ENCODE measurements around the gene LYRM1. TPM values are rescaled to one million over a fixed set of nuclear protein-coding genes. Genes with fewer than 3 reads are reported as not detected.

LYRM1 gene
- polyA plus RNA-seq, 1 donor (not counting 4 experiments of a cell fraction or from before 2014, with no cell fraction given): 21.7 TPM

DNA sequence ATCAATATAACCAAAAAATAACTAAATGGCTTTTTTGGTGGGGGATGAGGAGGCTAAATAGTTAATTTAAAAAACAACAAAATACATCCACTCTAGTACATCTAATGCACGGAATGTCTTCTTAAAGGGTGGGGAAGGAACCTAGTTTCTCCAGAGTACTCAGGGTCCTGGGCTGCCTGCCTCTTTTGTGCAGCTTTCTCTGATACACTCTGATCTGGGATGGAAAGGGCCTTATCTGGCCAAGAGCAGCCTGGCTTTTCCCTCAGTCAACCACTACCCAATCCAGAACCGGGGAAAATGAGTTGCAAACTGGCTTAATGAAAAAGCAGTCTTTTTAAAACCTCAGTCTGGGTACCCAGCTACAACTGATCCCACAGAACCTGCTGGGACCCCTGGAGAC is 43.3 kb upstream of the LYRM1 start:
- Histone ChIP-seq H3K27me3 (ENCODE audit: control insufficient read depth, extremely low read depth, insufficient read depth, low read length) (no peaks in the 10 kb centered on the region), H3K27ac (ENCODE audit: control insufficient read depth, insufficient read depth, low read length) (no peak overlapping the region), H3K4me3 (ENCODE audit: control insufficient read depth in 2 of 3, extremely low read depth in 1 of 3, insufficient read depth in 2 of 3, low read depth in 1 of 3, low read length in 3 of 3) (no peak overlapping the region), H3K9me3 (ENCODE audit: control insufficient read depth, low read depth, low read length) (no peaks in the 10 kb centered on the region), H3K9ac (ENCODE audit: control insufficient read depth, extremely low read depth, insufficient read depth, low read length) (no peak overlapping the region), H3K36me3 (ENCODE audit: control insufficient read depth in 2 of 2, extremely low read depth in 1 of 2, insufficient read depth in 2 of 2, low read length in 2 of 2) (peaks cover 21 to 27% of the 10 kb centered on the region in 2 experiments), H3K4me1 (ENCODE audit: control insufficient read depth, extremely low read depth, insufficient read depth, low read length) (peaks cover 11% of the 10 kb centered on the region), H3K79me2 (ENCODE audit: control insufficient read depth, insufficient read depth, low read length) (peaks cover 8% of the 10 kb centered on the region), H3K4me2 (ENCODE audit: control insufficient read depth, extremely low read depth, insufficient read depth, low read depth, low read length) (no peak overlapping the region), H4K20me1 (ENCODE audit: control insufficient read depth, extremely low read depth, insufficient read depth, low read length) (no peaks in the 10 kb centered on the region), H3K9me1 (ENCODE audit: control insufficient read depth, extremely low read depth, insufficient read depth, low read length) (no peaks in the 10 kb centered on the region), H2AFZ (ENCODE audit: control insufficient read depth, low read length) (no peak overlapping the region)
- dilution Hi-C loops (cut with MboI; ENCODE audit: extremely low pct_ligation_motif_present, low sequenced_read_pairs): no loop called here
- DNase-seq (ENCODE audit: low read depth, low spot score): no peak
- TF ChIP-seq EZH2 (IDR thresholded peaks at IDR 0.05; ENCODE audit: low read length): no peak
- TF ChIP-seq, protein P1, sequence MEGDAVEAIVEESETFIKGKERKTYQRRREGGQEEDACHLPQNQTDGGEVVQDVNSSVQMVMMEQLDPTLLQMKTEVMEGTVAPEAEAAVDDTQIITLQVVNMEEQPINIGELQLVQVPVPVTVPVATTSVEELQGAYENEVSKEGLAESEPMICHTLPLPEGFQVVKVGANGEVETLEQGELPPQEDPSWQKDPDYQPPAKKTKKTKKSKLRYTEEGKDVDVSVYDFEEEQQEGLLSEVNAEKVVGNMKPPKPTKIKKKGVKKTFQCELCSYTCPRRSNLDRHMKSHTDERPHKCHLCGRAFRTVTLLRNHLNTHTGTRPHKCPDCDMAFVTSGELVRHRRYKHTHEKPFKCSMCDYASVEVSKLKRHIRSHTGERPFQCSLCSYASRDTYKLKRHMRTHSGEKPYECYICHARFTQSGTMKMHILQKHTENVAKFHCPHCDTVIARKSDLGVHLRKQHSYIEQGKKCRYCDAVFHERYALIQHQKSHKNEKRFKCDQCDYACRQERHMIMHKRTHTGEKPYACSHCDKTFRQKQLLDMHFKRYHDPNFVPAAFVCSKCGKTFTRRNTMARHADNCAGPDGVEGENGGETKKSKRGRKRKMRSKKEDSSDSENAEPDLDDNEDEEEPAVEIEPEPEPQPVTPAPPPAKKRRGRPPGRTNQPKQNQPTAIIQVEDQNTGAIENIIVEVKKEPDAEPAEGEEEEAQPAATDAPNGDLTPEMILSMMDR (optimal IDR thresholded peaks at IDR 0.05 in 1 of 3, IDR thresholded peaks at IDR 0.05 in 1 of 3, conservative IDR thresholded peaks at IDR 0.05 in 1 of 3; ENCODE audit: extremely low read depth in 1 of 3, insufficient read depth in 2 of 3, low read length in 3 of 3): no peak
- FAIRE-seq: no peak

DNA sequence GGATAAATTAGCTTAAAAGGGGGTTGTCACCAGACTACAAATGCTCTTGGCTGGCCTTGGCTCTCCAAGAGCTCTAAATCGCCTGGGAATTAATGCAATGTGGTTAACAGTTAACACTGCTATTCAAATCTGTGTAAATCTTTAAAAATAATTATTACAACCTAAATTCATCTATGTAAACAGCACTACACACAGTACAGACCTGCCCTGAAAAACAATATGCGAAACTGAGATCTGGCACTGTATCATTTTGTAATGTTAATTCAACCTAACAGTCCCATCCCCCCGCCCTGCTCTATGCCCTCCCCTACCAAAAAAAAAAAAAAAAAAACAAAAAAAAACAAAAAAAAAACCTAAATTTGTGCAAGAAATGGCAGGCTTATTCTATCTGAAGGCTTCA is 41.3 kb upstream of the LYRM1 start:
- H3K9me1 ChIP-seq (ENCODE audit: control insufficient read depth, extremely low read depth, insufficient read depth, low read length): no peaks in the 10 kb centered on the region
- dilution Hi-C loops (cut with MboI; ENCODE audit: extremely low pct_ligation_motif_present, low sequenced_read_pairs): no loop called here
- H2AFZ ChIP-seq (ENCODE audit: control insufficient read depth, low read length): no peak overlapping the region
- FAIRE-seq (no peak), DNase-seq (ENCODE audit: low read depth, low spot score) (no peak)
- TF ChIP-seq EZH2 (IDR thresholded peaks at IDR 0.05; ENCODE audit: low read length): no peak
- TF ChIP-seq, protein P1 (optimal IDR thresholded peaks at IDR 0.05 in 1 of 3, IDR thresholded peaks at IDR 0.05 in 1 of 3, conservative IDR thresholded peaks at IDR 0.05 in 1 of 3; ENCODE audit: extremely low read depth in 1 of 3, insufficient read depth in 2 of 3, low read length in 3 of 3): no peak
- no peak overlapping the region for H3K4me3 ChIP-seq (ENCODE audit: control insufficient read depth in 2 of 3, extremely low read depth in 1 of 3, insufficient read depth in 2 of 3, low read depth in 1 of 3, low read length in 3 of 3)
- H3K9me3 ChIP-seq (ENCODE audit: control insufficient read depth, low read depth, low read length): no peaks in the 10 kb centered on the region
- H3K4me1 ChIP-seq (ENCODE audit: control insufficient read depth, extremely low read depth, insufficient read depth, low read length): peaks cover 4% of the 10 kb centered on the region
- no peaks in the 10 kb centered on the region for H3K27me3 ChIP-seq (ENCODE audit: control insufficient read depth, extremely low read depth, insufficient read depth, low read length)
- H3K4me2 ChIP-seq (ENCODE audit: control insufficient read depth, extremely low read depth, insufficient read depth, low read depth, low read length): no peak overlapping the region
- H3K79me2 ChIP-seq (ENCODE audit: control insufficient read depth, insufficient read depth, low read length): peaks cover 26% of the 10 kb centered on the region
- no peaks in the 10 kb centered on the region for H4K20me1 ChIP-seq (ENCODE audit: control insufficient read depth, extremely low read depth, insufficient read depth, low read length)
- no peak overlapping the region for H3K9ac ChIP-seq (ENCODE audit: control insufficient read depth, extremely low read depth, insufficient read depth, low read length)
- H3K36me3 ChIP-seq (ENCODE audit: control insufficient read depth in 2 of 2, extremely low read depth in 1 of 2, insufficient read depth in 2 of 2, low read length in 2 of 2): peaks cover 24 to 29% of the 10 kb centered on the region in 2 experiments
- no peak overlapping the region for H3K27ac ChIP-seq (ENCODE audit: control insufficient read depth, insufficient read depth, low read length)
